GM21737 (cell line): ENCODE results near the gene SPOP.

Source experiments
- ATAC-seq: cut with Tn5 transposase; IDR thresholded peaks from one replicate; pipeline ENCODE4 v1.9.1; 2021; ENCODE audit warnings: mild to moderate bottlenecking, moderate library complexity; ENCODE audit not compliant: unreplicated experiment

Gene SPOP

GRCh38 chr17:49588726-49589576 is 88.9 kb downstream of the SPOP start:
- ATAC-seq, result no peak

GRCh38 chr17:49588312-49588711 is 89.6 kb downstream of the SPOP start:
- no peak for ATAC-seq

- ATAC-seq, result no peak
Measured at GRCh38 chr17:49587366-49588073, 90.4 kb downstream of the SPOP start.

- ATAC-seq, result no peak
Measured at GRCh38 chr17:49585422-49586027, 92.4 kb downstream of the SPOP start.

- ATAC-seq, result no peak
Measured at GRCh38 chr17:49583889-49584288, 94.0 kb downstream of the SPOP start.

GRCh38 chr17:49583226-49583625 is 94.7 kb downstream of the SPOP start:
- no peak for ATAC-seq

GRCh38 chr17:49582789-49583188 is 95.1 kb downstream of the SPOP start:
- no peak for ATAC-seq

GRCh38 chr17:49582055-49582722 is 95.7 kb downstream of the SPOP start:
- ATAC-seq, result no peak

GRCh38 chr17:49581648-49581998 is 96.3 kb downstream of the SPOP start:
- ATAC-seq, result no peak

- no peak for ATAC-seq
Measured at GRCh38 chr17:49580981-49581647, 96.8 kb downstream of the SPOP start.

GRCh38 chr17:49580055-49580721 is 97.7 kb downstream of the SPOP start:
- no peak for ATAC-seq

- ATAC-seq, result no peak
Measured at GRCh38 chr17:49579522-49579921, 98.4 kb downstream of the SPOP start.

- ATAC-seq, result no peak
Measured at GRCh38 chr17:49578952-49579500, 98.9 kb downstream of the SPOP start.

GRCh38 chr17:49578414-49578813 is 99.5 kb downstream of the SPOP start:
- no peak for ATAC-seq

GRCh38 chr17:49577963-49578362 is 99.9 kb downstream of the SPOP start:
- ATAC-seq, result no peak

- no peak for ATAC-seq
Measured at GRCh38 chr17:49577650-49577934, 100.3 kb downstream of the SPOP start.

GRCh38 chr17:49576917-49577649 is 100.8 kb downstream of the SPOP start:
- no peak for ATAC-seq

- no peak for ATAC-seq
Measured at GRCh38 chr17:49576088-49576916, 101.6 kb downstream of the SPOP start.

- ATAC-seq, result no peak
Measured at GRCh38 chr17:49575679-49576087, 102.2 kb downstream of the SPOP start, which contains the start of gene NXPH3. NXPH3 (plus strand) TSS chr17:49575871; CDS start chr17:49576220, 349 bp downstream.
